Measurements from ENCODE around the gene ARRDC4. TPM values are rescaled to one million over a fixed set of nuclear protein-coding genes. Genes with fewer than 3 reads are reported as not detected.

ARRDC4 gene
- total RNA-seq, 1 experiment from 2014 or later = 8.7 TPM

GRCh38 chr15:97955529-97955928, 5.0 kb upstream of the ARRDC4 start:
- H3K27ac Mint-ChIP-seq = no peak overlapping the region
- H2BK120ac ChIP-seq (ENCODE audit: low read depth, low read length, poor library complexity, severe bottlenecking) = no peak overlapping the region
- peaks cover 5% of the 10 kb centered on the region in 2 experiments for H3K4me1 Mint-ChIP-seq
- no peak overlapping the region for H4K91ac ChIP-seq (ENCODE audit: insufficient read length, low read depth, low read length)
- no peaks in the 10 kb centered on the region for H3K36me3 Mint-ChIP-seq (ENCODE audit: insufficient read depth in 1 of 3, low read depth in 3 of 3)
- no peak overlapping the region for H4K8ac ChIP-seq (replicated peaks; ENCODE audit: insufficient read length, low read depth, low read length)
- TF ChIP-seq CTCF (conservative IDR thresholded peaks at IDR 0.05) = no peak
- H2BK5ac ChIP-seq (ENCODE audit: insufficient read length, low read length) = no peak overlapping the region
- no CpG with 5 or more reads among the region's 4 CpGs for WGBS (ENCODE audit: extremely low coverage, insufficient read length, low lambda C conversion rate)
- no peak overlapping the region for H2BK12ac ChIP-seq (ENCODE audit: insufficient read length, low read depth, low read length)
- DNase-seq = no peak
- H3K9me3 ChIP-seq (ENCODE audit: control insufficient read depth, low read depth, low read length) = no peaks in the 10 kb centered on the region
- H2AFZ ChIP-seq (ENCODE audit: low read length) = no peak overlapping the region
- H2AK5ac ChIP-seq (ENCODE audit: insufficient read length, low read length) = no peak overlapping the region
- no peak overlapping the region for H3K56ac ChIP-seq (ENCODE audit: insufficient read length, low read depth, low read length)
- H3K27me3 ChIP-seq (ENCODE audit: insufficient read depth, low read length) = no peaks in the 10 kb centered on the region
- no peaks in the 10 kb centered on the region for H3K79me2 ChIP-seq (ENCODE audit: insufficient read depth, low read length)
- no peak overlapping the region for H2BK15ac ChIP-seq (ENCODE audit: low read depth, low read length)
- H3K4ac ChIP-seq (ENCODE audit: low read depth, low read length) = no peak overlapping the region
- H3K4me2 ChIP-seq (ENCODE audit: insufficient read depth, insufficient read length, low read length) = no peak overlapping the region
- no peaks in the 10 kb centered on the region for H3K23me2 ChIP-seq (ENCODE audit: insufficient read length, low read depth, low read length, poor library complexity, severe bottlenecking)
- H3K4me3 Mint-ChIP-seq = no peak overlapping the region
- H3K9ac ChIP-seq (ENCODE audit: extremely low read depth, insufficient read length, low read length) = no peak overlapping the region
- H3T11ph ChIP-seq (ENCODE audit: low read length) = no peak overlapping the region
- no peak overlapping the region for H4K5ac ChIP-seq (ENCODE audit: insufficient read length, low read depth, low read length)
- H3K27ac ChIP-seq (ENCODE audit: insufficient read length, low read depth, low read length) = no peak overlapping the region
- no peaks in the 10 kb centered on the region for H3K9me3 Mint-ChIP-seq
- no peaks in the 10 kb centered on the region; the same call in 1 of the 2 replicates for H3K4me1 ChIP-seq (ENCODE audit: insufficient read depth, low read length)
- H3K23ac ChIP-seq (ENCODE audit: insufficient read length, low read depth, low read length) = no peak overlapping the region
- no peaks in the 10 kb centered on the region for H3K79me1 ChIP-seq (ENCODE audit: insufficient read depth, low read depth, low read length, poor library complexity, severe bottlenecking)
- H3K14ac ChIP-seq (ENCODE audit: insufficient read depth, low read length) = no peak overlapping the region
- peaks cover 11% of the 10 kb centered on the region for H3K27me3 Mint-ChIP-seq (ENCODE audit: low read depth)
- no peak overlapping the region for H2BK20ac ChIP-seq (ENCODE audit: low read depth, low read length, poor library complexity, severe bottlenecking)
- H4K20me1 ChIP-seq (ENCODE audit: control insufficient read depth, insufficient read depth, insufficient read length) = no peaks in the 10 kb centered on the region
- H3K18ac ChIP-seq (ENCODE audit: insufficient read length, low read depth, low read length) = no peak overlapping the region
